ENCODE data around the gene HJURP. TPM values are rescaled to one million over a fixed set of nuclear protein-coding genes. Genes with fewer than 3 reads are reported as not detected.
A peak's percentile ranks its signal among the peaks of the same experiment; 100 is the strongest.

The HJURP gene
- total RNA-seq, 1 experiment from 2014 or later, result 25.8 TPM

- DNase-seq (ENCODE audit: low spot score), result no peak
Measured at GRCh38 chr2:233815861-233816260, 38.5 kb downstream of the HJURP start.

GRCh38 chr2:233814056-233814835, 40.1 kb downstream of the HJURP start:
- DNase-seq (ENCODE audit: low spot score), result peak; percentile 47

- DNase-seq (ENCODE audit: low spot score), result no peak
Measured at GRCh38 chr2:233813236-233814055, 40.9 kb downstream of the HJURP start.

- no peak for DNase-seq (ENCODE audit: low spot score)
Measured at GRCh38 chr2:233811732-233812131, 42.6 kb downstream of the HJURP start.

- DNase-seq (ENCODE audit: low spot score), result no peak
Measured at GRCh38 chr2:233811087-233811486, 43.2 kb downstream of the HJURP start.

GRCh38 chr2:233810385-233810784, 44.0 kb downstream of the HJURP start:
- no peak for DNase-seq (ENCODE audit: low spot score)

DNA sequence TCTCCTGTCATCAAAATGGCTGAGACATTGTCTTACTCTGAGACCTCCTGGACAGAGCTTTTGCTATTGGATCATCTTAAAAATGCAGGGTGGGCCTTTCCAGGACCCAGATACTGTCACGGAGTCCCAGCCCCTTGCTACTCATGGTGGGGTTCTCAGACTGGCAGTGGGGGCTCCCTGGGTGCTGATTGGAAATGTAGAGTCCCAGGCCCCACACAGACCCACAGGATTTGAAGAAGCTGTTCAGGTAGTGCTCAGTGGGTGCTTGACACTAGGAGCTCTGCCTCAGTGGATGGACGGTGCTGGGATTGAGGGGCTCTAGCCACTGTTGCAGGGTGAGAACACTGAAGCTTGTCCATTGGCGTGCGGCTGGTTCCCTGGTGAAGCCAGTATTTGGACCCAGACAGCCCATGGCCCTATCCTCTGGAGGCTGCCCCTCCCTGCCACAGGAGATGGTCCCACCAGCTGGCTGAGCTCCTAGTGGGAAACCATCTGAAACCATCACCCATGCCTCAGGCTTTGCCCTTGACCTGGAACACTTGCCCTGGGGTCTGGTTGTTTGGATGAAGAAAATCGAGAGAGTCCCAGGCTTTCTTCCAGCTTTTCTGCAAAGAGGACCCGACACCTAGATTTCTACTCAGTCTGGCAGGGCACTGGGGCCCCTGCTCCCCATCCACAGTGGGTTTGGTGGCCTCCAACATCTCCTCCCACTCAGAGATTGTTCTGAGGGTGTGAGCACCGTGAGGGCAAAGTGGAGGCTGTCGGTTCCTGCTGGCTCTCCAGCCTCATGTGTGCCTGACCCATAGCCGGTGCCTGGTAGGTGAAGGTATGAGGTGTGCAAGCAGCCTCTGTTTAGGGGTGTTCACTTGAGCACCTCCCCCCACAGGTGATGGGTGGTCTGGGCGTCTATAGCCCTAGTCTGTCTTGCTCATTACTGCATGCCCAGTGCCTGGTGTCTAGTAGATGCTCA, 46.1 kb downstream of the HJURP start:
- no peak for DNase-seq (ENCODE audit: low spot score)

GRCh38 chr2:233807215-233807865, 47.0 kb downstream of the HJURP start:
- DNase-seq (ENCODE audit: low spot score), result no peak

GRCh38 chr2:233803994-233804393, 50.3 kb downstream of the HJURP start:
- DNase-seq (ENCODE audit: low spot score), result no peak

- no peak for DNase-seq (ENCODE audit: low spot score)
Measured at GRCh38 chr2:233803292-233803911, 50.9 kb downstream of the HJURP start.

DNA sequence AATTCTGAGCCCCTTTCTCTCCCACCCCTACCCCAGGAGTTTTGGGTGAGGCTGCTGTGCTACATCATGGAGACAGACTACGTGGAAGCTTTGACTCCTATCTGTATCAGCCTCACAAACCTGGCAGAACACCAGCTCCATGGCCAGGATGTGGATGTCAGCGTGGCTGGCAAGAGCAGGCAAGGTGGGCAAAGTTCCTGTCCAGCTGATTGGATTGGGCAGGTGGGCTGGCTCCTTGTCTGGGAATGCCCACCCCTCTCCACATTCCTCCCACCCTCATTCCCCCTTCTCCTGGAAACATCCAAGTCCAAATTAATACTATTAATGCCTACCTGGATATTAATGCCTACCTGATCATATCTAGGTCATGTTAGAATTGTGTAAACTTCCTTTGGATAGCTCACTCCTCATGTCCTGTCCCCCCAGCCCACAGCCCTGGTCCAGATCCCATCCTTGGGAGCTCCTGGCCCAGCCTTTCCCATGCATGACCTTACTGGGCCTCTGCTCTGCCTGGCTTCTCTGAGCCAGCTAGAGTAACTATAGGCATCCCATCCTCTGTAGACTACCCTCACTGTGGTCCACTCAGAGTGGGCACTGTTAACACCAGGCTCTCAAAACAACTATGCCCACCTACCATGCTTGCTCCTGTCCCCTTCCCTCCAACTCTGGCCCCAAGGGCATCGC, 52.1 kb downstream of the HJURP start:
- DNase-seq (ENCODE audit: low spot score), result no peak

- peak; percentile 80 for DNase-seq (ENCODE audit: low spot score)
Measured at GRCh38 chr2:233801357-233802131, 52.8 kb downstream of the HJURP start.

DNA sequence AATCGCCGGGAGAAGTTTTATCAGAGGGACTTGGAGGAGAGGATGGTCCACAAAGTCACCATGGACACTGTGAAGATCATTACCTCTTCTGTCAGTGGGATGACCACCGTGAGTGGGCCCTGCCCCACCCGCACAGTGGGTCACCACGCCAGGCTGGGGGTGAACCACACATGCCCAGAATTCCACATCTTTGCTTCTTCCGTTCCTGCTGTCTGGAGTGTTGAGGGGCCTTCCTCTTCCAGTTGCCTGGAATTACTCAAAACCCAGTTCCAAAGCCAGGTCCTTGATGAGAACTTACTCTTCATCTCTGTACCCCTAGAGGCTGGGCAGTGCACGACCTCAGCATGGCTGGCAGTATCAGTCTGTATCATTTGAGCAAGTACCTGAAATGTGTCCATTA, 54.1 kb downstream of the HJURP start:
- DNase-seq (ENCODE audit: low spot score), result no peak

DNA sequence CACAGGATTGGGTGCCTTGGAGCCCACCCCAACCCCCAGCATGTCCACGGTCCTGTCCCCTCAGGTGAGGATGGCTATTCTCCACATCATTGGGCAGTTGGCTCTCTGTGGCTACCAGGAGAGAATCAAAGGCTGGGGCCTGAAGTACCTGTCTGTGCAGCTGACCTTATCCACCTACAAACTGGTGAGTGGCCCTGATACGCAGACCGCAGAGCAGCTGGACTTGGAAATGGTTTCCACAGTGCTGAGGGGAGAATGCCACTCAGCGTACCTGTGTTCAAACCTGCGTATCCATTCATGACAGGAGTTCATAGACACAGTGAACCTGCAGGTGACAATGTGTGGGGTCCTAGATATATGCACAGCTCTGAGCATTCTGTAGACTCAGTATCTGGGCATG, 54.6 kb downstream of the HJURP start:
- DNase-seq (ENCODE audit: low spot score), result no peak

GRCh38 chr2:233799087-233799665, 55.2 kb downstream of the HJURP start:
- no peak for DNase-seq (ENCODE audit: low spot score)

GRCh38 chr2:233798335-233799086, 55.8 kb downstream of the HJURP start:
- no peak for DNase-seq (ENCODE audit: low spot score)

- no peak for DNase-seq (ENCODE audit: low spot score)
Measured at GRCh38 chr2:233796254-233796653, 58.1 kb downstream of the HJURP start.

DNA sequence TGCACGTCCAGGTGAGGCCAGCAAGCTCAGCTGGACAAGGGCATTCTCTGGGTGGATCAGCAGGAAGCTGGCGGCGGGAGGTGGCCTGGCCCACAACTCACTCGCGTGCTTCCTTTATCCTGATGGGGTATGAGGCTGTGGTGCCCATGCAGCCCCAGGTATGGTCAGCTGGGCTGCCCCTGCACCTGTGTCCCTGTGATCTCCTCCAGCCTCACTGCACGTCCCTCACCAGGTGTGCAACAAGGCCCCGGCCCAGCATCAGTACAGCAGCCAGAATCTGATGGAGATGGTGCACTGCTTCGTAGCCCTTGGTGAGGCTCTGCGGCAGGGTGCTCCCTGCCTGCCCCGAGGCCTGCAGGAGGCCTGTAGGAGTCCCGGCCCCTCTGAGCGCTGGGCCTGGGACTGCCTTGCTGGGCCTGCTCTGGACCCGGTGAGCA, 58.6 kb downstream of the HJURP start:
- DNase-seq (ENCODE audit: low spot score), result no peak
